ENCODE measurements around the gene CYP19A1.

DNA sequence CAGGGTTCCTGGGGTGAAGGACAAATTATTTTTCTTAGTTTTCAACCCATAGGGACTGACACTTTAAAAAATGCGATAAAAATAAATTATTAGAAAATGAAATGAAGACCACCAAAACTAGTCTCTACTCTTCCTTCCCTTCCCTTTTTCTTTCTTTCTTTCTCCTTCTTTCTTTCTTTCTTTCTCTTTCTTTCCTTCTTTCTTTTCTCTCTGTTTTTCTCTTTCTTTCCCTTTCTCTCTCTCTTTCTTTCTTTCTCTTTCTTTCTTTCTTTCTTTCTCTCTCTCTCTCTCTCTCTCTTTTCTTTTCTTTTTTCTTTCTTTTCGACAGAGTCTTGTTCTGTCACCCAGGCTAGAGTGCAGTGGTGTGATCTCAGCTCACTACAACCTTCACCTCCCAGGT lies 144.4 kb downstream of the CYP19A1 start:
- no peak for TF ChIP-seq POLR2AphosphoS5 (IDR thresholded peaks at IDR 0.05)
- TF ChIP-seq, protein P1, sequence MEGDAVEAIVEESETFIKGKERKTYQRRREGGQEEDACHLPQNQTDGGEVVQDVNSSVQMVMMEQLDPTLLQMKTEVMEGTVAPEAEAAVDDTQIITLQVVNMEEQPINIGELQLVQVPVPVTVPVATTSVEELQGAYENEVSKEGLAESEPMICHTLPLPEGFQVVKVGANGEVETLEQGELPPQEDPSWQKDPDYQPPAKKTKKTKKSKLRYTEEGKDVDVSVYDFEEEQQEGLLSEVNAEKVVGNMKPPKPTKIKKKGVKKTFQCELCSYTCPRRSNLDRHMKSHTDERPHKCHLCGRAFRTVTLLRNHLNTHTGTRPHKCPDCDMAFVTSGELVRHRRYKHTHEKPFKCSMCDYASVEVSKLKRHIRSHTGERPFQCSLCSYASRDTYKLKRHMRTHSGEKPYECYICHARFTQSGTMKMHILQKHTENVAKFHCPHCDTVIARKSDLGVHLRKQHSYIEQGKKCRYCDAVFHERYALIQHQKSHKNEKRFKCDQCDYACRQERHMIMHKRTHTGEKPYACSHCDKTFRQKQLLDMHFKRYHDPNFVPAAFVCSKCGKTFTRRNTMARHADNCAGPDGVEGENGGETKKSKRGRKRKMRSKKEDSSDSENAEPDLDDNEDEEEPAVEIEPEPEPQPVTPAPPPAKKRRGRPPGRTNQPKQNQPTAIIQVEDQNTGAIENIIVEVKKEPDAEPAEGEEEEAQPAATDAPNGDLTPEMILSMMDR (IDR thresholded peaks at IDR 0.05): no peak
